ENCODE data around the gene CDK1.

DNA sequence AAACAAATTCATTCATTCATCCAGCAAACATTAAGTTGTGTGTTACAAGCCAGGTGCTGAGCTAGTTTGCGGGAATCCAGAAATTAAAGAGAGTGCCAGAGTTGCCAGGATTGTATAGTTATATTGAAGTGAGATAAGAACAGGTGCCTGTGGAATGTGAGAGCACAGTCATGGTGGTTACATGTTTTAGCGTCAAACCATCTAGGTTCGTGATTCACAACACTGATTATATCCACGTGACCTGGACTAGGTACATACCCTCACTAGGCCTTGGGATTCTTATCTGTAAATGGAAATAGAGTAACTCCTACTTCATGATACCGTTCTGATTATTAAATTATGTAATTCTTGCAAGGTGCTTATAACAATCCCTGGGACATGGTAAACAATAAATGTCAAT, 24.5 kb upstream of the CDK1 start:
- TF ChIP-seq, protein P1, sequence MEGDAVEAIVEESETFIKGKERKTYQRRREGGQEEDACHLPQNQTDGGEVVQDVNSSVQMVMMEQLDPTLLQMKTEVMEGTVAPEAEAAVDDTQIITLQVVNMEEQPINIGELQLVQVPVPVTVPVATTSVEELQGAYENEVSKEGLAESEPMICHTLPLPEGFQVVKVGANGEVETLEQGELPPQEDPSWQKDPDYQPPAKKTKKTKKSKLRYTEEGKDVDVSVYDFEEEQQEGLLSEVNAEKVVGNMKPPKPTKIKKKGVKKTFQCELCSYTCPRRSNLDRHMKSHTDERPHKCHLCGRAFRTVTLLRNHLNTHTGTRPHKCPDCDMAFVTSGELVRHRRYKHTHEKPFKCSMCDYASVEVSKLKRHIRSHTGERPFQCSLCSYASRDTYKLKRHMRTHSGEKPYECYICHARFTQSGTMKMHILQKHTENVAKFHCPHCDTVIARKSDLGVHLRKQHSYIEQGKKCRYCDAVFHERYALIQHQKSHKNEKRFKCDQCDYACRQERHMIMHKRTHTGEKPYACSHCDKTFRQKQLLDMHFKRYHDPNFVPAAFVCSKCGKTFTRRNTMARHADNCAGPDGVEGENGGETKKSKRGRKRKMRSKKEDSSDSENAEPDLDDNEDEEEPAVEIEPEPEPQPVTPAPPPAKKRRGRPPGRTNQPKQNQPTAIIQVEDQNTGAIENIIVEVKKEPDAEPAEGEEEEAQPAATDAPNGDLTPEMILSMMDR (IDR thresholded peaks at IDR 0.05; ENCODE audit: poor library complexity) = no peak
- no peak for TF ChIP-seq EZH2phosphoT487 (IDR thresholded peaks at IDR 0.05; ENCODE audit: low read depth, severe bottlenecking, unreplicated experiment)
- TF ChIP-seq EZH2 (IDR thresholded peaks at IDR 0.05; ENCODE audit: borderline replicate concordance) = no peak
